Measurements from ENCODE around the gene CHST2.

The CHST2 gene

DNA sequence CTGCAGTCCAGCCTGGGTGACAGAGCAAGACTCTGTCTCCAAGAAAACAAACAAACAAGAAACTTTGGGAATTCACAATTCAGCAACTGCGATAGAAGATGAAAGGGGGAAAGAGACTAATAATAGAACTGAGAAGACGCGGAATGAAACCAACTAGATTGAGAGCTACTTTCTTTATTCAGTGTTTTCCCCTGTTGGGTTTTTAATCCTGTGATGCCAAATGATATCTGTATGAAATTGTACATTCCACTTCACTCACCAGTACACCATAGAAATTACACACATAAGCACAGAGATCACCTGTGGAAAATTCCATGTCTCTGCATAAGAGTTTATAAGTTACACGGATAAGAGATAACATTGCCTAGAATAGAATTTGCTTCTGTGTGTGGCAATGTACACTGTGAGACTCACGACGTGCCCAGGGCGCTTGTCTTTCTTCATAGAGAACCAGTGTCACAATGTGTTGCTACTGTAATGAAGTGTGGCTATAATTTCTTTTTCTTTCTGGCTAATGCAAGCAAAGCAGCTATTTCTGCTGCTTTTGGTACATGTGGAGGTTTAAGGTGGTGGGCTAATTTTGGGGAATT is 17.7 kb upstream of the CHST2 start:
- no peak overlapping the region for H3K27ac ChIP-seq
- TF ChIP-seq ZFX (IDR thresholded peaks at IDR 0.05) (no peak), CTCF (conservative IDR thresholded peaks at IDR 0.05) (no peak)

DNA sequence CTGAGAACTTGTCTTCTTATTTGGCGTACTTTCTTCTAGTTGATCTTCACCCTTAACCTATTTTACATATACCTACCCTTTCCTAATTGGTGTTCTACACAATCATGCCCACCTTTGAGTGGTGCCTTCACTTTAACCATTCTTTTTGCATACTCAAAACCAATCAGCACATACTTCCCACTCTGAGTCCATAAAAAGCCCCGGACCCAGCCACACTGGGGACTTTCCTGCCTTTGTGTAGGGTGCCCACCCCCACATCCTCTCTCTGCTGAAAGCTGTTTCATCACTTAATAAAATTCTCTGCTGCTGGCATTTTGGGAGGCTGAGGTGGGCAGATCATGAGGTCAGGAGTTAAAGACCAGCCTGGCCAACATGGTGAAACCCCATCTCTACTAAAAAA is 15.9 kb upstream of the CHST2 start:
- no peak overlapping the region for H3K27ac ChIP-seq
- TF ChIP-seq ZFX (IDR thresholded peaks at IDR 0.05) (no peak), CTCF (conservative IDR thresholded peaks at IDR 0.05) (no peak)

- no peak overlapping the region for H3K27ac ChIP-seq
- TF ChIP-seq CTCF (conservative IDR thresholded peaks at IDR 0.05) (no peak), ZFX (IDR thresholded peaks at IDR 0.05) (no peak)
These were observed 14.4 kb upstream of the CHST2 start for GRCh38 chr3:143105170-143105569.

DNA sequence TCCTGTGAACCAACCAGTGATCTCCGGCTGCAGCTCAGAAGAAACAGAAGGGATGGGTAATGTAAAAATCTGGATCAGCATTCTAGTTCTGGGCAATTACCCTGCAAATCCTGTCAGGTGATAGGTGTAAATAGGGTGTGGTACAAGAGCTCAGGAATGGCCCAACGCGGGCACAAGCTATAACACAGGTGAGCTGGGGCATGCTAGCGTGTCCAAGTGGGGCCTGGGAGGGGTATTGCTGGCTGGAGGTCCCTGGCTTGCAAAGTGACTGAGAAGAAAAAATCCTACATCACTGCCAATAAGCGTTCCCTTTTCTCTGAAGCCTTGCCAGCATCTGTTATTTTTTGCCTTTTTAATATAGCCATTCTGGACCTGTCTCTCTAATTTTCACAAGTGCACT is 9.7 kb upstream of the CHST2 start:
- TF ChIP-seq CTCF (conservative IDR thresholded peaks at IDR 0.05) (no peak), ZFX (IDR thresholded peaks at IDR 0.05) (no peak)
- H3K27ac ChIP-seq: no peak overlapping the region

DNA sequence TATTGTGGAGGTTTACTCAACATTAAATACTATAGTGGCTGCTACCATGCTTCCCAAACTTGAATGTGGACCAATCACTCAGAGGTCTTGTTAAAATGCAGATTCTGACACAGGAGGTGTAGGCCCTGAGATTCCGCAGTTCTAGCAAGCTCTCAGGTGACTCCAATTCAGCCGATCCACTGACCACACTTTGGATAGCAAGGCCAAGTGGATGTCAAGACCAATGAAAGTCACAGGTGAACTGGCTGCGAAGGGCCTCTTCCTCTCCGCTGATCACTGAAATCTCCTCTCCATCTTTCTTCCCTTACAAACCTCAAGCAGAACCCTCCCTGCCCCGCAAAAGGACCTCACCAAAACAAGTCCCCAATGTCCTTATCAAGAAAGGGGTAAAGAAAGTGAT is 9.2 kb upstream of the CHST2 start:
- H3K27ac ChIP-seq: no peak overlapping the region
- TF ChIP-seq CTCF (conservative IDR thresholded peaks at IDR 0.05): no peak
- TF ChIP-seq ZFX (IDR thresholded peaks at IDR 0.05): no peak

- no peak overlapping the region for H3K27ac ChIP-seq
- no peak for TF ChIP-seq ZFX (IDR thresholded peaks at IDR 0.05)
- no peak for TF ChIP-seq CTCF (conservative IDR thresholded peaks at IDR 0.05)
These were observed 952 bp upstream of the CHST2 start for GRCh38 chr3:143118630-143119008.

GRCh38 chr3:143119974-143120715 is 574 bp downstream of the CHST2 start:
- H3K27ac ChIP-seq: no peak overlapping the region
- TF ChIP-seq ZFX (IDR thresholded peaks at IDR 0.05): no peak
- TF ChIP-seq CTCF (conservative IDR thresholded peaks at IDR 0.05): no peak

Data from C4-2B (cell line).